Right lobe of liver (tissue), 4 donors: Measurements from ENCODE around the gene DDX20.

ENCODE experiments used
- POLR2A ChIP-seq: fragments of 450-650 bp; IDR thresholded peaks from one replicate; pipeline ENCODE4 v1.6.1; 2017; ENCODE audit warnings: antibody characterized with exemption, mild to moderate bottlenecking
- TF ChIP-seq, protein P1 (sequence below), 4 donors: fragments of 200-600 bp in 3 of 4; fragments of 450-650 bp in 1 of 4; IDR thresholded peaks; one replicate each; pipeline versions ENCODE4 v1.5.1 to v1.8.0; 2016 to 2022; ENCODE audit warnings: antibody characterized with exemption in 4 of 4, mild to moderate bottlenecking in 2 of 4
- donor health status: DM: no; HTN: no; CAD: no.
- donor health status: DM: no; HTN: no; CAD: no.
- donor health status: DM: no; HTN: yes; CAD: no.

GRCh38 chr1:111747947-111748346, 7.8 kb upstream of the DDX20 start:
- TF ChIP-seq POLR2A = no peak
- TF ChIP-seq, protein P1, sequence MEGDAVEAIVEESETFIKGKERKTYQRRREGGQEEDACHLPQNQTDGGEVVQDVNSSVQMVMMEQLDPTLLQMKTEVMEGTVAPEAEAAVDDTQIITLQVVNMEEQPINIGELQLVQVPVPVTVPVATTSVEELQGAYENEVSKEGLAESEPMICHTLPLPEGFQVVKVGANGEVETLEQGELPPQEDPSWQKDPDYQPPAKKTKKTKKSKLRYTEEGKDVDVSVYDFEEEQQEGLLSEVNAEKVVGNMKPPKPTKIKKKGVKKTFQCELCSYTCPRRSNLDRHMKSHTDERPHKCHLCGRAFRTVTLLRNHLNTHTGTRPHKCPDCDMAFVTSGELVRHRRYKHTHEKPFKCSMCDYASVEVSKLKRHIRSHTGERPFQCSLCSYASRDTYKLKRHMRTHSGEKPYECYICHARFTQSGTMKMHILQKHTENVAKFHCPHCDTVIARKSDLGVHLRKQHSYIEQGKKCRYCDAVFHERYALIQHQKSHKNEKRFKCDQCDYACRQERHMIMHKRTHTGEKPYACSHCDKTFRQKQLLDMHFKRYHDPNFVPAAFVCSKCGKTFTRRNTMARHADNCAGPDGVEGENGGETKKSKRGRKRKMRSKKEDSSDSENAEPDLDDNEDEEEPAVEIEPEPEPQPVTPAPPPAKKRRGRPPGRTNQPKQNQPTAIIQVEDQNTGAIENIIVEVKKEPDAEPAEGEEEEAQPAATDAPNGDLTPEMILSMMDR (IDR thresholded peaks at IDR 0.05) = no peak
